GM12872 (cell line): ENCODE results near the gene IRAK1.

ENCODE experiments used
- CTCF ChIP-seq: IDR thresholded peaks from 3 replicates; pipeline ENCODE4 v1.5.1; 2011; ENCODE audit warnings: low read depth, mild to moderate bottlenecking, low read length, moderate library complexity; ENCODE audit not compliant: insufficient read depth

IRAK1 gene

GRCh38 chrX:154023276-154024000 lies 3.7 kb upstream of the IRAK1 start:
- TF ChIP-seq CTCF = no peak

GRCh38 chrX:154022108-154022507 lies 2.4 kb upstream of the IRAK1 start:
- TF ChIP-seq CTCF = no peak

- TF ChIP-seq CTCF = no peak
These were observed 1.5 kb upstream of the IRAK1 start for GRCh38 chrX:154021131-154021611.

- TF ChIP-seq CTCF = no peak
These were observed 924 bp upstream of the IRAK1 start for GRCh38 chrX:154020536-154021115.

GRCh38 chrX:154019061-154019621 lies 561 bp downstream of the IRAK1 start:
- TF ChIP-seq CTCF = no peak

- TF ChIP-seq CTCF = no peak
These were observed 1.1 kb downstream of the IRAK1 start for GRCh38 chrX:154018518-154019060.

GRCh38 chrX:154017766-154018517 lies 1.8 kb downstream of the IRAK1 start:
- TF ChIP-seq CTCF = no peak
